MM.1S (cell line): ENCODE results near the gene PRR18.

Experiments used
- CTCF ChIP-seq: fragments of 300-600 bp; sonication (generic); IDR thresholded peaks from 2 replicates; pipeline ENCODE4 v1.5.1; 2016; ENCODE audit warnings: antibody characterized with exemption, low read length, mixed read lengths
- EZH2 ChIP-seq: fragments of 300-600 bp; sonication (generic); optimal IDR thresholded peaks from 2 replicates; pipeline ENCODE3; 2017; ENCODE audit warnings: low read depth, mild to moderate bottlenecking, antibody characterized with exemption, low read length, mixed read lengths

DNA sequence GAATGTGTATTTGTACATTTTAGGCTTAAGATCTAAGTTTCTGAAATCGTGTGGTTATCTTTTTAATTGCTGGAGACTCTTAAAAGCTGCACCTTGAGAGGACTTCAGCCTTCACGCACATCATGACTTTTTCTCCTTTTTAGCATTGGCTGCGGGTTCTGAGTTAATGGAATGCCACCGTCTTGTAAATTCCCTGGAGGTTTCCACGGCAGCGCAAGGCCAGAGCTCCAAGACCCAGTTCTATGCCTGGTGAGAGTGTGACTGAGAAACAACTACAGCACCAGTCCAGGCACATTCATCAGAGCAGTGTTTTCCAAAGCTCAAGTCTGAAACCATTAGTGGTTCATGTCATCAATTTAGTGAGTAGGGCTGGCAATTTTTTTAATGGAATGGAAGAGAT, 23.0 kb downstream of the PRR18 start:
- TF ChIP-seq EZH2 (no peak), CTCF (no peak)
